Prostate gland (tissue), 2 donors: ENCODE measurements around the gene HIVEP3.

Experiments used
- POLR2A ChIP-seq: fragments of 450-650 bp; IDR thresholded peaks from one replicate; pipeline ENCODE4 v1.6.1; 2016; ENCODE audit warnings: antibody characterized with exemption, mild to moderate bottlenecking
- TF ChIP-seq, protein P1 (sequence below), 4 experiments: fragments of 200-600 bp in 2 of 4; fragments of 450-650 bp in 2 of 4; sonication (generic) in 2 of 4; IDR thresholded peaks; 1 replicate in 3 of 4; 2 replicates in 1 of 4; pipeline ENCODE4 v1.5.1; 2016 to 2019; ENCODE audit warnings: antibody characterized with exemption in 4 of 4, mild to moderate bottlenecking in 2 of 4, moderate library complexity in 2 of 4

DNA sequence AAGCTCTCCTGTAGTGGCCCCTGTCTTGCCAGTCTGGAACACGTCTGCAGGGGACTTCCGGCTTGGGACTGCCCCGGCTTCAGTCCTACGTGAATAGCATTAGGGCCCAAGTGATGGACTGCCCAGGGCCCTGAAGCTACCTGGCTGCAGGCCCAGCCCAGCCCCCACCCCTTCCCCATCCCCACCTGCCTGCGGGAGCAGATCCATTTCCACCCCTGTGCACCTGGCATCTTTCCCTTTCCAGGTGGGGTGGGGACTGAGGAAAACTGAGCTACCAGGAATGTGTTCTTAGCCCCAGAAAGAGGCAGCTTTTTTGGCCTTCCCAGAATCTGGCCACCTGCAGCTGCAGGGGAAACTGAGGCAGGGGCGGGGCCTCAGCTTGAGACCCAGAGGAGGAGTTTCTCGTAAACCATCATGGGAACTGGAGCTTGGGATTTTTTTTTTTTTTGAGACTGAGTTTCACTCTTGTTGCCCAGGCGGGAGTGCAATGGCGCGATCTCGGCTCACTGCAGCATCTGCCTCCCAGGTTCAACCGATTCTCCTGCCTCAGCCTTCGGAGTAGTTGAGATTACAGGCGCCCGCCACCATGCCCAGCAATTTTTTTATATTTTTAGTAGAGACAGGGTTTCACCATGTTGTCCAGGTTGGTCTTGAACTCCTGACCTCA, 437.5 kb downstream of the HIVEP3 start:
- TF ChIP-seq, protein P1, sequence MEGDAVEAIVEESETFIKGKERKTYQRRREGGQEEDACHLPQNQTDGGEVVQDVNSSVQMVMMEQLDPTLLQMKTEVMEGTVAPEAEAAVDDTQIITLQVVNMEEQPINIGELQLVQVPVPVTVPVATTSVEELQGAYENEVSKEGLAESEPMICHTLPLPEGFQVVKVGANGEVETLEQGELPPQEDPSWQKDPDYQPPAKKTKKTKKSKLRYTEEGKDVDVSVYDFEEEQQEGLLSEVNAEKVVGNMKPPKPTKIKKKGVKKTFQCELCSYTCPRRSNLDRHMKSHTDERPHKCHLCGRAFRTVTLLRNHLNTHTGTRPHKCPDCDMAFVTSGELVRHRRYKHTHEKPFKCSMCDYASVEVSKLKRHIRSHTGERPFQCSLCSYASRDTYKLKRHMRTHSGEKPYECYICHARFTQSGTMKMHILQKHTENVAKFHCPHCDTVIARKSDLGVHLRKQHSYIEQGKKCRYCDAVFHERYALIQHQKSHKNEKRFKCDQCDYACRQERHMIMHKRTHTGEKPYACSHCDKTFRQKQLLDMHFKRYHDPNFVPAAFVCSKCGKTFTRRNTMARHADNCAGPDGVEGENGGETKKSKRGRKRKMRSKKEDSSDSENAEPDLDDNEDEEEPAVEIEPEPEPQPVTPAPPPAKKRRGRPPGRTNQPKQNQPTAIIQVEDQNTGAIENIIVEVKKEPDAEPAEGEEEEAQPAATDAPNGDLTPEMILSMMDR (IDR thresholded peaks at IDR 0.05): no peak
- no peak for TF ChIP-seq POLR2A
